Left forelimb (tissue), 1 donor: ENCODE data around the gene INIP.
"Not testable (repeated sequence)": the region's sequence is repeated elsewhere in the genome, so short reads cannot be mapped to it uniquely, and the experiment has no call there.

Experiments used
- DNase-seq: peaks from one replicate; pipeline ENCODE4 v3.0.0-alpha.2; 2018; ENCODE audit warnings: low spot score

Gene INIP

GRCh38 chr9:112734892-112735291 lies 17.0 kb upstream of the INIP start:
- no peak for DNase-seq

GRCh38 chr9:112731971-112732370 lies 14.1 kb upstream of the INIP start:
- no peak for DNase-seq

GRCh38 chr9:112728401-112728800 lies 10.5 kb upstream of the INIP start:
- no peak for DNase-seq

- DNase-seq, result no peak
These were observed 8.5 kb upstream of the INIP start for GRCh38 chr9:112726428-112726827.

GRCh38 chr9:112725961-112726360 lies 8.0 kb upstream of the INIP start:
- DNase-seq, result no peak

GRCh38 chr9:112722749-112723148 lies 4.8 kb upstream of the INIP start:
- not testable (repeated sequence) for DNase-seq

GRCh38 chr9:112720113-112720780 lies 2.3 kb upstream of the INIP start:
- no peak for DNase-seq

- no peak for DNase-seq
These were observed 1.8 kb upstream of the INIP start for GRCh38 chr9:112719696-112720095.

GRCh38 chr9:112719241-112719691 lies 1.3 kb upstream of the INIP start:
- DNase-seq, result no peak

GRCh38 chr9:112712678-112713077 lies 5.2 kb downstream of the INIP start:
- no peak for DNase-seq

GRCh38 chr9:112711050-112711689 lies 6.7 kb downstream of the INIP start:
- DNase-seq, result no peak

- no peak for DNase-seq
These were observed 12.0 kb downstream of the INIP start for GRCh38 chr9:112705768-112706427.

- DNase-seq, result no peak
These were observed 14.6 kb downstream of the INIP start for GRCh38 chr9:112703304-112703703.

GRCh38 chr9:112700085-112700484 lies 17.8 kb downstream of the INIP start:
- no peak for DNase-seq

- DNase-seq, result no peak
These were observed 18.7 kb downstream of the INIP start for GRCh38 chr9:112699230-112699629.

- no peak for DNase-seq
These were observed 21.5 kb downstream of the INIP start for GRCh38 chr9:112696461-112696860.

GRCh38 chr9:112694706-112695555 lies 23.0 kb downstream of the INIP start:
- no peak for DNase-seq

- no peak for DNase-seq
These were observed 28.7 kb downstream of the INIP start for GRCh38 chr9:112689161-112689740.

- no peak for DNase-seq
These were observed 37.0 kb downstream of the INIP start for GRCh38 chr9:112680731-112681402.

- DNase-seq, result no peak
These were observed 40.9 kb downstream of the INIP start for GRCh38 chr9:112677040-112677439.

GRCh38 chr9:112673221-112673620 lies 44.7 kb downstream of the INIP start:
- not testable (repeated sequence) for DNase-seq
